Stimulated activated CD4-positive, alpha-beta T cell treated with anti-CD3 and anti-CD28 coated beads, Interleukin-15, amount 100 ng/mL, for 48 hours (primary cell): ENCODE measurements around the gene SIRPG.
"Not testable (repeated sequence)": the region's sequence is repeated elsewhere in the genome, so short reads cannot be mapped to it uniquely, and the experiment has no call there.

Source experiments
- DNase-seq, 2 donors: peaks; one replicate each; pipeline ENCODE4 v3.0.0-alpha.2; 2020; ENCODE audit warnings: low read depth in 2 of 2

SIRPG gene

DNA sequence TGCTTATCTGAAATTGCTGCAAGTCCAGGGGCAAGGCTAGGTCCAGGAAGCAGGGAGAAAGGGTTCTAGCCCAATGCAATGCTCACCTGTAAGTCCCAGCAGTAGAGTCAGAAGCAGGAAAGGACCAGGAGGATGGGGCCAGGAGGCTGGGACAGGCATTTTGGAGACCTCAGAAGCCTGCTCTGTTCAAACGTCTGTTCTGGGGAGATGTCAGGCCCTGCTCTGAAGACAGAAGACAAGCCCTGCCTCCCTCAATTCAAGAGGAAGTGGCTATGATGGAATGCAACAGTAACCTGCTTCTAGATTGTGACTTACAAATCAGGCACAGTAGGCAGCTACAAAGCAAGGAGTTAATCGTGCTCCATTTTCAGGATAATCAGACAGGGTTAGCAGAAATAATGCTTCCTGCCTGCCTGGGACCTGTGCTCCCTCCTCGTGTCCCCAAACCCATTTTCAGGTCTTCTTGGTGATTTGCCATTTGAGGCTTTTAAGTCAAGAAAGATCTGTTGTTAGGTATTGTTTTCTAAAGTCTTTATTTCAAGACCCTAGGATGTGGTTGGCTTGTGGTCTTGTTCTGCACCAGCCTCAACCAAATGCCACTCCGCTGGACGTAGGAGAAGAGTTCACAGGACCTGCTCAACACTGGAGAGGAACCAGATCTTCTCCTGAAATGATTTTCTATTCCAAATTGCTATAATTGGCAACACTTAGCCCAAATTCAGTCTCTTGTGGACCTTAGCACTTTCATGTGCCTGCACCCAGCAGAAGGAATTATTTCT, at the start of gene SIRPG:
Gene SIRPG (minus strand): TSS at position 224 of the 779 bp plus-strand sequence. CDS start 65 bp downstream, at position 159.
- DNase-seq: no peak

DNA sequence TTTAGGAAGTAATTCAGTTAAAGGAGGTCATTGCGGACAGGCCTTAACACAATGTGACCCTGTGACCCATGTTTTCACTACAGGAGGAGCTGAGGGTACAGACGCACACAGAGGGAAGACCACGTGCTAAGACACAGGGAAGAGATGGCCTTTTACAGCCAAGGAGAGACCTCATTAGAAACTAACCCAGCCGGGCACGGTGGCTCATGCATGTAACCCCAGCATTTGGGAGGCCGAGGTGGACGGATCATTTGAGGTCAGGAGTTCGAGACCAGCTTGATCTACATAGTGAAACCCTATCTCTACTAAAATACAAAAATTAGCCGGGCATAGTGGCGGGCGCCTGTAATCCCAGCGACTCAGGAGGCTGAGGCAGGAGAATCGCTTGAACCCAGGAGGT, 49.3 kb upstream of the SIRPG start:
- DNase-seq: not testable (repeated sequence)

- no peak for DNase-seq
These were observed 48.5 kb upstream of the SIRPG start for GRCh38 chr20:1706079-1706478.

DNA sequence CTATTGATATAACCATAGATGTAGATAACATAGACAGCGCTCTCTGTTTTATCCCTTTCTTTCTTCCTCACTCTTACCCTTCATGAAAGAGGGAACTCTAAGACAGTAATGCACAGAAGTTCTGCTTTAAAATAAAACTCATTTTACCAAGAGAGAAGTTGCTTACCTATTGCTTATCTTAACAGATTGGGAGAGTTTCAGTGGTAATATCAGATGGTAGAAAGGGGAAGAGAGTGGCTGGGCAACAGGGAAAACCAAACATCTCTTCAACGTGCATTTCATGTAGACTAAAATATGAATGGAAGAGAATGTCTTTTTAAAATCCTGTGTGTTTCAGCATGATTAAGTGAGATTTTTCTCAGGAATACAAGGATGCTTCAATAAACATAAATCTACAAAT, 45.3 kb upstream of the SIRPG start:
- no peak for DNase-seq

DNA sequence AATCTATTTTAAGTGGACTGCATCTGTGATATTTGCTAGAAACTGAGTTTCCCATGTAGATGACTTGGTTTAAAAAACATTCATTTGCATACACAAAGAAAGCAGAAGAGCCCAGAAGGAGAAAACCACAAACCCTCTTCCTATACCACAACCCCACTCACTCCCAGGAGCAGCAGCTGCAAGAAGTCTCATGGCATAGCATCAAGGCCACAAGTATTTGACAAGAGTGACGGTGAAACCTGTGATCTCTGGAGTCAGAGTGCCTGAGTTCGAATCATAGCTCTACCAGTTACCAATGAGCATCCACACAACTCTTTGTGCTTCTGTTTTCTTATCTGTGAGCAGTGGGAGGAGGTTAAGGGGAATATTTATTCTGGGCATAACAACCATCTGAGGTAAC, 44.7 kb upstream of the SIRPG start:
- DNase-seq: no peak

DNA sequence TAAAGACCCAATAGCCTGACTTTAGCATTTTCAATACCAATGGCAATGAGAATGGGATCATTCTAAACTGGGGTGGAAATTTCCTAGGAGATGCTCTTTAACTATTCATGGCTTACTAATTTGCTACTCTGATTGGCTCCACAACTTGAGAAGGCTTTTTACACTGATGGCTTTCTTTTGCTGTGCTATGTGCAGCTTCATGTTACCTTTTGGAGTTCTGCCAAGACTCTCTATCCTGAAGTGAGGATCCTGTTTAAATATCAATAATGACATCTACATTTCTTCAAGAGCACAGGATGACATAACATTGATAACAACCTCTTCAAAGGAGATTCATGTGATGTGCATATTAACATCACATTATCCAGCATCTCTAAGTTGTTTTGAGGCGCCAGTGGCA, 43.4 kb upstream of the SIRPG start:
- no peak for DNase-seq

- DNase-seq: no peak
These were observed 40.0 kb upstream of the SIRPG start for GRCh38 chr20:1697592-1697991.

DNA sequence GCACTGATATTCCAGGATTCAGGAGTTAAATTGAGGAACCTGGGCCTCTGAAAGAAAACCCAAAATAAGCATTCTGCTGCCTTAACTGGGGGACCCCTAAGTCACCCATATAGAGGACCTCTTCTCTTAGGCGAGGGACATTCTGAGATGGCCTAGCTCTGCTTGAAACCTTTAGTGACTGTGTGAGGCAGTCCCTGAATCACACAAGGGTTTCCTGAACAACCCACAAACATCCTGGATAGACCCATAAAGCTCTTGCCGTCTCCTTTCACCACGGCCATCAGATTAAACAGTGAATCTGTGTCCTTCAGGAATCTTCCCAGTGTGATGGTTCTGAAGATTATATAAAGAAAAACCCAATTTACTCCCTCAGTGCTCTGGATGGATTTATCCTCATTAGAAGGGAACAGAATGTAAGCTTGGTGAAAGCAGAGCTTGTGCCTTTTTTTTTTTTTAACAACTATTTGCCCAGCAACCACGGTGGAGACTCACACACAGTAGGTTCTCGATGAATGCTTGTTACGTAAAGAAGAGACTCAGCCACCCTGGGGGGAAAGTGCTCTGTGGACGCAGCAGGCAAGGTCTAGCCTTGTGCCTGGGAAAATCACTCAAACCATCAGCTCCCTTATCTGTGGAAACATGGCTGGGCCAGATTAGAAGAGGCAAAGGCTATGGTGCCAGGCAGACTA, 39.1 kb upstream of the SIRPG start:
- DNase-seq: no peak

DNA sequence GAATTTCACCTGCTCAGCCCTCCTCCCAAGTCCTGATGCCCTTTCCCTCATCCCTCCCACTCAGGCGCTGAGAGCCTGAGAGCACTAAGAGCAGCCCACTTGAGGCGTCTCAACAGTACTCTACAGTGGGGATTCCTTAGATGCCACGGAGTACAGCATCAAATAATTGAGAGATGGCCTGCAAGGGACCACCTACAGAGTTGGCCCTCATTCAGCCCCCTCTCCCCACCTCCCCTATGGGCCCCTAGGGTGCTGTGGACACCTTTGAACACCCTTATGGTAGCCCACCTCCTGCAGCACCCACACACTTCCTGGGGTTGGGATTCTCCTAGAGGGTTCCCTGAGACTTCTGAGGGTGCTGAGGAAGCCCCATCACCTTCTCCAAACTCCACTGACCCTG, 37.1 kb upstream of the SIRPG start:
- no peak for DNase-seq

DNA sequence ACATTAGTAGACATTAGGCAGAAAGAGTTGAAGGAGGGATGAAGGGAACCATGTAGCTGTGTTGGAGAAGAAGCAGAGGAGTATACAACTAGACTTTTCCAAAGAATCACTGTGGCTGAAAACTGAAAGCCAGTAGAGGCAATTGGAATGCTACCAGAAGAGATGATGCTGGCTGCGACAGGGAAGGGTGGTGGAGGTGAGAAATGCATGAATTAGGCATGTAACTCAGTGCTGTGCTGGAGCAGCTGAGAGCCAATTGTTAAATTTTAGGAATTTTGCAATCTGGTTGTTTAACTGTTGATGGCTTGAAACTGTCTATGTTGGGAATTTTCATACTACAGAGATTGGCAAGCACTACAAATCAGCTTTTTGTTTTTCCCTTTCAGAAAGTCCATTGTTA, 35.8 kb upstream of the SIRPG start:
- no peak for DNase-seq

DNA sequence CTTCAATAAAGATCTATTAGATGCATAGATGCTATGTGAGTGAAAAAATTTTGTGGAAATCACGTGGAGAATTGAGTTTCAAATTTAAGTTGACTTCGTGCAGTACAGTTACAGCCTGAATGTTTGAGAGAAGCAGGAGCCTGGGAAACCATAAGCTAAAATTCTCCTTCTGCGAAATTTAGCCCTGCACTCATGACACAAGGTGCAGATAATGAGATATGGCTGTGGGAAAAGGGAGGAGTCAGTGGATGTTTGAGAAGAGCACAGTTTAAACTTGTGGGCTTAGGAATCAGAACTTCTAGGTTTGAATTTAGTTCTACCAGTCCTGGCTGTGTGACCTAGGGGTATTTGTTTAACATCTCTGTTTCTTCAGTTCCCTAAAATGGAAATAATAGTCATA, 32.1 kb upstream of the SIRPG start:
- DNase-seq: no peak

DNA sequence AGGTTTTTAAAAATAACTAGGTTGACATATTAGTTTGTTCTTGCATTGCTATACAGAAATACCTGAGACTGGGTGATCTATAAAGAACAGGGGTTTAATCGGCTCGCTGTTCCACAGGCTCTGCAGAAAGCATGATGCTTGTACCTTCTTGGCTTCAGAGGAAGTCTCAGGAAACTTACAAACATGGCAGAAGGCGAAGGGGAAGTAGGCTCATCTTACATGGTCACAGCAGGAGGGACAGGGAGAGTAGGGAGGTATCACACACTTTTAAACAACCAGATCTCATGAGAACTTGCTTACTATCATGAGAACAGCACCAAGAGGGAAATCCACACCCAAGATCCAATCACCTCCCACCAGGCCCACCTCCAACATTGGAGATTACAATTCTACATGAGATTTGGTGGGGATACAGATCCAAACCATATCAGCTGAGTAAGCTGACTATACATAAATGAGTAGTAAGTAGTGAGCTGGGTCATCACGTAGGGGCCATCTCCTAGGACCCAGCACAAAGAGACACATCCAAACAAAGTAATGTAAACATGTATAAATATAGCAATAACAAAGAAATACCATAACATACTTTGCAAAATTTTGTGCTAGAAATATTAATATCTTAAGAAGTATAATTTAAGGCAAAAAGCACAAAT, 31.4 kb upstream of the SIRPG start:
- DNase-seq: no peak

DNA sequence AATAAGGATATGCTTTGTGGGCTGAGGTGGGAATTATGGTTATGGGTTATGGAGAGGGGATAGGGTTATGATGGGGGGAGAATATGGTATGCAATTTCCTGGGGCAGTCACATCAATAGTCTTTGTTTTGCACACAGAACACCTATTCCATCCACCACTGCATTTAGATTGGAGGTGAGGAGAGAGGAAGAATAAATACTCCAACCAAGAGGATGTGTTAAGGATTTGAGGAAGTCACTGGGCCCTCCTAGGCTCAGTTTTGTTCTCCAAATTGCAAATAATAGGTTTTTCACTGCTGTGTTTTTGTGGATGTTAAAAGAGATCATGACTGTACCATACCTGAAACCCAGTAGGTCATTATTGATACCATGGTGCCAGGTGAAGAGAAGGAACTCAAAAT, 29.5 kb upstream of the SIRPG start:
- DNase-seq: no peak

- no peak for DNase-seq
These were observed 28.7 kb upstream of the SIRPG start for GRCh38 chr20:1686151-1686748.

- no peak for DNase-seq
These were observed 27.9 kb upstream of the SIRPG start for GRCh38 chr20:1685304-1686052.

GRCh38 chr20:1684872-1685271, 27.3 kb upstream of the SIRPG start:
- no peak for DNase-seq

GRCh38 chr20:1676650-1677049, 19.1 kb upstream of the SIRPG start:
- DNase-seq: no peak

- no peak for DNase-seq
These were observed 17.6 kb upstream of the SIRPG start for GRCh38 chr20:1674990-1675780.

DNA sequence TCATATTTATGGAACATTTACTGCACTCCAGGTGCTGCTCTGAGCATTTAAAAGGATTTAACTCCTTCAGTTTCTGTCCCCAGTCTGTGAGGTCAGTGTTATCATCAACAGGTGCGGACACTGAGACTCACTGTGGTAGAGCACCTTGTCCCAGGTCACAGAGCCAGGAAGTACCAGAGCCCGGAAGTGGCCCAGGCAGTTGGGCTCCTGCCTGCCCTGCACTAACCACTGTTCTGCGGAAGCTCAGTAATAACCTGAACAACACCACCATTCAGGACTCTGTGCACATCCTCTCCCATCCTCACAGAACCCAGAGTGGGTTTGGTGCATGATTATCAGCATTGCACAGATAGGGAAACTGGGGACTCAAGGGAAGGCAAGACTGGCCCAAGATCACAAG, 16.8 kb upstream of the SIRPG start:
- peak in 1 of 2 donors; percentile 50 for DNase-seq

DNA sequence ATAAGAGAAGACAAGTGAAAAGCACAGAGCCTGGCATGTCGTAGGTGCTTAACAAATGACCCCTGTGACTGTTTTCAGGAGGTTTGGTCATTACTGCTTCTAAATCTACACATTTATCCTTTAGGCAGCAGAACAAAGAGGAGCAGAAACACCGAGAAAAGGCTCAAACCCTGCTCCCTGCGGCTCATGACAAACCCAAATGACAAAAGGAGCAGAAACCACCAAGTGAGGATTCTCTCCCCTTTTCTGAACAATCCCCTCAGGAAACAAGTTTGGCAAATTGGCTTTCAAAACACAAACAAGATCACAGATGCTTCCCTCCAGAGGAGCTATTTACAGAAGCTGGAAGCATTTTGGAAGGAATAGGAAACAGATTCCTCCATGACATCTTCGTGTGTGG, 15.8 kb upstream of the SIRPG start:
- DNase-seq: no peak

DNA sequence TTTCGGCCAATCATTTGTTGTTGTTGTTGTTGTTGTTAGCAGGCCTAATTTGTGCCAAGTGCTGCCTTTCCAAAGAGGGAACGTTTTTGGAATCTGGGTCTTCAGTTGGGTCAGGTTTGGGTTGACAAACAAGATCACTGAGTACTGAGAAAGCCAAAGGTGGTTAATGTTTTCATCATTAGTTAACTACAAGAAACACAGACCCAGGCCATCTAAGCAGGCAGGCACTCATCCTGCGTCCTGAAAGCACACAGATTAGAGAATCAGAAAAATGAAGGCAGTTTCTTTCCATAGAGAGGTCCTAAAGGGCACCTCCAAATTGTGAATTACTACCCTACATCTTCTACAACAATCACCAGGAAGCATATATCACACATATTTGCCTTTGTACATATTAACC, 15.1 kb upstream of the SIRPG start:
- no peak for DNase-seq
